GM19438 (cell line): ENCODE results near the gene NUDT3.
"Not testable (repeated sequence)": the region's sequence is repeated elsewhere in the genome, so short reads cannot be mapped to it uniquely, and the experiment has no call there.

Source experiments
- ATAC-seq: cut with Tn5 transposase; IDR thresholded peaks from one replicate; pipeline ENCODE4 v1.9.1; 2021; ENCODE audit warnings: low read depth; ENCODE audit not compliant: unreplicated experiment

The NUDT3 gene

GRCh38 chr6:34346175-34347119, 46.0 kb downstream of the NUDT3 start:
- ATAC-seq: no peak

- no peak for ATAC-seq
Measured at GRCh38 chr6:34343806-34344205, 48.7 kb downstream of the NUDT3 start.

GRCh38 chr6:34342247-34342646, 50.2 kb downstream of the NUDT3 start:
- no peak for ATAC-seq

- ATAC-seq: no peak
Measured at GRCh38 chr6:34341481-34341971, 50.9 kb downstream of the NUDT3 start.

- no peak for ATAC-seq
Measured at GRCh38 chr6:34340906-34341480, 51.5 kb downstream of the NUDT3 start.

- no peak for ATAC-seq
Measured at GRCh38 chr6:34340394-34340793, 52.1 kb downstream of the NUDT3 start.

GRCh38 chr6:34339971-34340370, 52.5 kb downstream of the NUDT3 start:
- no peak for ATAC-seq

GRCh38 chr6:34339432-34339831, 53.0 kb downstream of the NUDT3 start:
- ATAC-seq: no peak

- ATAC-seq: no peak
Measured at GRCh38 chr6:34338811-34339210, 53.7 kb downstream of the NUDT3 start.

GRCh38 chr6:34338377-34338776, 54.1 kb downstream of the NUDT3 start:
- no peak for ATAC-seq

GRCh38 chr6:34334796-34335416, 57.6 kb downstream of the NUDT3 start:
- no peak for ATAC-seq

- ATAC-seq: no peak
Measured at GRCh38 chr6:34333858-34334257, 58.6 kb downstream of the NUDT3 start.

- ATAC-seq: no peak
Measured at GRCh38 chr6:34332251-34333198, 59.9 kb downstream of the NUDT3 start.

GRCh38 chr6:34331371-34332050, 61.0 kb downstream of the NUDT3 start:
- no peak for ATAC-seq

- not testable (repeated sequence) for ATAC-seq
Measured at GRCh38 chr6:34329814-34330213, 62.7 kb downstream of the NUDT3 start.

- no peak for ATAC-seq
Measured at GRCh38 chr6:34328969-34329368, 63.5 kb downstream of the NUDT3 start.

- ATAC-seq: not testable (repeated sequence)
Measured at GRCh38 chr6:34327313-34328205, 64.9 kb downstream of the NUDT3 start.

GRCh38 chr6:34325633-34326032, 66.8 kb downstream of the NUDT3 start:
- no peak for ATAC-seq
